AG10803 (cell line): ENCODE results near the gene RNF213.
"Not testable (repeated sequence)": the region's sequence is repeated elsewhere in the genome, so short reads cannot be mapped to it uniquely, and the experiment has no call there.

ENCODE experiments used
- DNase-seq: peaks from one replicate; pipeline ENCODE4 v3.0.0; 2010; ENCODE audit warnings: low read depth
- H3K4me3 ChIP-seq: 2 replicates; pipeline ENCODE4 v1.5.1; 2011; ENCODE audit warnings: mild to moderate bottlenecking, low read length, control low read depth
- CTCF ChIP-seq: conservative IDR thresholded peaks from 2 replicates; pipeline ENCODE4 v1.5.1; 2011; ENCODE audit warnings: mild to moderate bottlenecking, low read length, control low read depth, inconsistent platforms

Gene RNF213

GRCh38 chr17:80296221-80296620, 35.6 kb downstream of the RNF213 start:
- no peak for TF ChIP-seq CTCF
- H3K4me3 ChIP-seq, result no peak overlapping the region
- no peak for DNase-seq

GRCh38 chr17:80297996-80298560, 37.4 kb downstream of the RNF213 start:
- no peak for DNase-seq
- H3K4me3 ChIP-seq, result no peak overlapping the region
- no peak for TF ChIP-seq CTCF

DNA sequence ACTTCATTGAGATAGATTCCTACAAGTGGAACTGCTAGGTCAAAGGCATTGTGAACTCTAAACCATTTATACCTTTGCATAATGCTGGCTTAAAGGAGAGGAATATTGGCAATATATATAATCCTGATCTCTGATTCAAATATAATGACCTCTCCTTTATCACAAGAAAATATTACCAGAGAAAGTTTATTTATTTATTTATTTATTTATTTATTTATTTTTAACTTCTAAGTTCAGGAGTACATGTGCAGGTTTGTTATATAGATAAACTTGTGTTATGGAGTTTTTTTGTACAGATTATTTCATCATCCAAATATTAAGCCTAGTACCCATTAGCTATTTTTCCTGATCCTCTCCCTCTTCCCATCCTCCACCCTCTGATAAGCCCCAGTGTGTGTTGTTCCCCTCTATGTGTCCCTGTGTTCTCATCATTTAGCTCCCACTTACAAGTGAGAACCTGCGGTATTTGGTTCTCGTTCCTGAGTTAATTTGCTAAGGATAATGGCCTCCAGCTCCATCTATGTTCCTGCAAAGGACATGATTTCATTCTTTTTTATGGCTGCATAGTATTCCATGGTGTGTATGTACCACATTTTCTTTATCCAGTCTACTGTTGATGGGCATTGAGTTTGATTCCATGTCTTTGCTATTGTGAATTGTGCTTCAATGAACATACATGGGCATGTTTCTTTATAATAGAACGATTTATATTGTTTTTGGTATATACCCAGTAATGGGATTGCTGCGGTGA, 38.9 kb downstream of the RNF213 start:
- not testable (repeated sequence) for DNase-seq, H3K4me3 ChIP-seq

DNA sequence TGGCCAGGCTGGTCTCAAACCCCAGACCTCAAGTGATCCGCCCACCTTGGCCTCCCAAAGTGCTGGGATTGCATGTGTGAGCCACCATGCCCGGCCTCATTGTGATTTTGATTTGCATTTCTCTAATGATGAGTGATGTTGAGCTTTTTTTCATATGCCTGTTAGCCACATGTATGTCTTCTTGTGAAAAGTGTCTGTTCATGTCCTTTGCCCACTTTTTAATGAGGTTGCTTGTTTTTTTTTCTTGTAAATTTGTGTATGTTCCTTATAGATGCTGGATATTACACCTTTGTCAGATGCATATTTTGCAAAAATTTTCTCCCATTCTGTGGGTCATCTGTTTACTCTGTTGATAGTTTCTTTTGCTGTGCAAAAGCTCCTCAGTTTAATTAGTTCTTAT, 40.1 kb downstream of the RNF213 start:
- H3K4me3 ChIP-seq, DNase-seq: not testable (repeated sequence)

DNA sequence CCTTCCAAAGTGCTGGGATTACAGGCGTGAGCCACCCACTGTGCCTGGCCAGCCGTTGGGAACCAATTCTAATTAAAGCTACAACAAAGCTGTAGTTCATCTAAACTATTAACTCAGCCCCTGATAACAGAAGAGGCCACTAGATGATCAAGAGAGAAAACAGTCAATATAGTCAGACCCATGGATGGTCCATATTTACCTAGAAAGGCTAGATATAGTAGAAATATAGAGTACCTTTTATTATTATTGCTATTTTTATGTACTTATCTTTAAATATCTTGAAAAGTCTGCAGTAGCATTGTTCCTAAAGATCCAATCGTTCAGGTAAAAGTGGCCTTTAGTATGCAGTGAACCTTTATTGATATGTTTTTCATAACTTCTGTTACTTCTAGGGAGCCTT, 43.2 kb downstream of the RNF213 start:
- no peak for DNase-seq
- H3K4me3 ChIP-seq, result no peak overlapping the region
- no peak for TF ChIP-seq CTCF

DNA sequence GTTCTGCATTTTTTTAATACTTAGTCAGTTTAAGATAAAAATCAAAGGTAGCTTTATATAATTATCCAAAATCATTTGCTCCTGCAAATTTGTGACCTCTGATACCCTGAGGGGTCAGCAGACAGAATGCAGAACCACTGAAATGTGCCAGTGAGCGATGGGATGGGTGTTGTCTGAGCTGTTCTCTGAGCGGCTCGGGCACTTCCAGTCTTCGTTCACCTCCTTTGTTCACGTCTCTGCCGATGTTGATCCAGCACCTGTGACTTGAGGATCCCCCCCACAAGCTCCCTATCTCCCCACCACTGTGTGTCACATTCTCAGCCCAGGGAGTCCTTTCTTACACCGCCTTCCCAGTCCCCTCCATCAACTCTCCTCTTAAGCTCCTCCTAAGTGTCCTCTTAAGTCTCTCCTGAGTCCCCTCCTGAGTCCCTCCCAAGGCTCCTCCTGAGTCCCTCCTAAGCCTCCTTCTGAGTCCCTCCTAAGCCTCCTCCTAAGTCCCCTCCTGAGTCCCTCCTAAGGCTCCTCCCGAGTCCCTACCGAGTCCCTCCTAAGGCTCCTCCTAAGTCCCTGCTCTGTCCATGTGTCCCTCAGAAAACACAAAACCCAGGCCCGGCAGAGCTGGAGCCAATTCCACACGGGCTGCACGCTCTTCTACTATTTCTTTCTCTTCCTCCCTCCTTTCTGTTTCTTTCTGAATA, 47.5 kb downstream of the RNF213 start:
- H3K4me3 ChIP-seq, result no peak overlapping the region
- TF ChIP-seq CTCF, result no peak
- no peak for DNase-seq

DNA sequence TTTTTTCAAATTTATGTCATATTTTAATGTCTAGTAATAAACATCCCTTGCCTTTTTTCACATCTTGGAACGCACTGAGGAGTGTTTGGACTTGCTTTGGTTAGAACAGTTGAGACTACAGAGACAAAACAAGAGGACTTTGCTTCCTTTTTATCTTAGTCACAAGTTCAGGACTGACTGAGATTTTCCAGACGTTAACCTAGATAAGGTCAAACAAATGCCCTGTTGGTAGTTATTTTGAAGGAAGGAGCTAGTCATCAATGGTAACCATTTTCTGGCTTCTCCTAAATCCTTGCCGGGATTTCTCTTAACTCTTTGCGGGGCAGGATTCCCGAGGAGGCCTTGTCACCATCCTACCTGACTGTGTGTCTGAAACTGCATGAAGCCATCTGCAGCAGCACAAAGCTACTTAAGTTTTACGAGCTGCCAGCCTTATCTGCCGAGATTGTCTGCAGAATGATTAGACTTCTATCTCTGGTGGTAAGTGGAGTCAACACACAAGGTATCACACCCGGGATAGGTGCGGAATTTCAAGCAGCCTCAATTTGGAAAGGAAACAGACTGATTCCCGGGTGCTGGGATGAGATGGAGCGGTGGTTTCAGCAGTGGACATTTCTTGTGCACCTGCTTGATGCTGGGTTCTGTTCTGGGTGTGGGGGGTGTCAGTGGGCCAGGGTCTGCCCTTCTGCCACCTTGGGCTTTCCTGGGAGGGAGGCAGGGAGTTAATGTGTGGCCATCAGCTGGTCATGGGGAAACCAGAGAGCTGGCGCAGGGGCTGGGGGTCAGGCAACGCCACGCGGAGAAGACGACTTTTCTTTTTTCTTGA, 48.3 kb downstream of the RNF213 start:
- TF ChIP-seq CTCF, result no peak
- no peak overlapping the region for H3K4me3 ChIP-seq
- DNase-seq, result no peak
